HG03045 (cell line): Measurements from ENCODE around the gene EMSY.

Source experiments
- ATAC-seq: cut with Tn5 transposase; IDR thresholded peaks from one replicate; pipeline ENCODE4 v1.9.1; 2021; ENCODE audit warnings: mild to moderate bottlenecking, moderate library complexity; ENCODE audit not compliant: unreplicated experiment

Gene EMSY

DNA sequence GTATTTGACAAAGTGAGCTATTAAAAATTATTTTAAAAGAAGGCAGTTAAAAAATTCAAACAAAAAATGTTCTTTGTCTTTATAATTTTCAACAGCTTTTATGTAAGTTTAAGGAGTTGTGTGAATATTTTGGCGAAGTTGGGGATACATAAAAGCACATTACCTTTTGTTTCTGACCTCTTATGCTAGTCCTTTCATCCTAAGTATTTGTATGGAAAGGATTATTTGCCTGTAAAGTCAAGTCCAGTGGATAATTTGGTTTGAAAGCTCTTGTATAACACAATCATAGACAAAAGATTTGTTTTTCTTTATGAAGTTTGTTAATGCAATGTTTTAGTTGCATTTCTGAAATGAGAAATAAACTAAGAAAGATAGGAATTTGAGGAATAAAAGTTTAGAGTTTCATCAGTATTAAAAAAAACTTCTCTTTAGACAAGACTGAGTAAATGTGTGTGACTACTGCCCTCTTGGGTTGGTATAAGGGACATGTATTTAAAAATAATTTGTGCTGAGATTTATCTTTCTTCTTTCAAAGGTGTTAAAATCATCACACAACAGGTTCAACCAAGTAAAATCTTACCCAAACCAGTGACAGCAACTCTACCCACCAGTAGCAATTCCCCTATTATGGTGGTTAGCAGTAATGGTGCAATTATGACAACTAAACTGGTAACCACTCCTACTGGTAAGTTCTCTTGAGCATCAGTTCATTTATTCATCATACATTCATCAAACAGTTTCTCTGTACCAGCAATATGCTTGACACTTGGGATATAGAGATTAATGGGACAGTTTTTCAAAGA is 68.2 kb downstream of the EMSY start:
- ATAC-seq, result no peak

DNA sequence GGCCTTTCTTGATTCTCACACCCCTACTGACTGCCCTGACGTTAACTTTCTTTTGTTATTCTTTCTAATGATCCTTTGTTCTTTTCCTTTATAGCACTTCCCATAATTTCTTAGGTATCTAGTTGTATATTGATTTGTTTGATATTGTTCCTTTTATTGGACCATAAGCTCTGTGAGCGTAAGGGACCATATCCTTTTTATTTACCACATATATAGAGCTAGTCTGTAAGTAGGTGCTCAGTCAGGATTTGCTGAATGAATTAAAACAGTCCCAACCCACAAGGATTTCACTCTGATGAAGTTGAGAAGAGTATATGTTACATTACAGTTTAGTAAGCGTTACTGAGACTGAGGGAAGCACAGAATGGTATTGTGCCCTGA is 68.8 kb downstream of the EMSY start:
- no peak for ATAC-seq

DNA sequence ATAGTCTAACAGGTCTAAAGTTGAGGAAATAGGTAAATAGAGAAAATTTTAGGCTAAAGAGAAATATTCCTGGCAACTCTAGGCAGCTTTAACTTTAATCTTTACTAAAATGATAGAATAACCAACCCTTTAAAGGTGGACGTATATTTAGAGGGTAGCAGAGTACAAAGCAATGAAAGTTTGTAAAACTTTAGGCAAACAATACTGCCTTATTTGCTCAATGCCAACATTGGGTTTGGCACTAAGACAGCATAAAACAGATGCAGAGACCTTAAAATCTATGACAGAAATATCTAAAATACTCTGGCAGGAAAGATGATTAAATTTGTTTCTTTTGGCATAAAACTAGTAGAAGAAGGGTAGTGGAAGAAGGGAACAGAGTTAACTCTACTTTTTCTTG is 70.7 kb downstream of the EMSY start:
- no peak for ATAC-seq

- ATAC-seq, result no peak
Measured at GRCh38 chr11:76523147-76523546, 78.3 kb downstream of the EMSY start.

DNA sequence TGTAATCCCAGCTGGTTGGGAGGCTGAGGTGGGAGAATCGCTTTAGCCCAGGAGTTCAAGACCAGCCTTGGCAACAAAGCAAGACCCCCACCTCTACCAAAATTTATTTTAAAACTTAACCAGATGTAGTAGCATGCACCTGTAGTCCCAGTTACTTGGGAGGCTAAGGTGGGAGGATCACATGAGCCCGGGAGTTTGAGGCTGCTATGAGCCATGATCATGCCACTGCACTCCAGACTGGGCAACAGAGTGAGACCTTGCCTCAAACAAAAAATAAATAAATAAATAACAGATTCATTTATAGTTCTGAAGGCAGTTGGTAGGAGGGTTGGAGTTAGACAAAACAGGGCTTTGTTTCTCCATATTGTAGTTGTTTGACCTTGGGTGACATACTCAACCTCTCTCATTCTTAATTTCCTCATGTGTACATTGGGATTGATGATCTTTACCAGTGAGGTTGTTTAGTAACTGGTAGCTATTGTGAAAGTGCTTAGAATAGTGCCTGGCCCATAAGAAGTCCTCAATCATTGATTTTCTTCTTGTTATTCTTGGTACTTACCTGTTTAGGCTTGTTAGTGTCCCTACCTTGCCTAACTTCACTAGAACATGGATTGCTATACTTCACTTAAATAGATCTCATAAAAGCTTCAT is 79.1 kb downstream of the EMSY start:
- ATAC-seq, result no peak

DNA sequence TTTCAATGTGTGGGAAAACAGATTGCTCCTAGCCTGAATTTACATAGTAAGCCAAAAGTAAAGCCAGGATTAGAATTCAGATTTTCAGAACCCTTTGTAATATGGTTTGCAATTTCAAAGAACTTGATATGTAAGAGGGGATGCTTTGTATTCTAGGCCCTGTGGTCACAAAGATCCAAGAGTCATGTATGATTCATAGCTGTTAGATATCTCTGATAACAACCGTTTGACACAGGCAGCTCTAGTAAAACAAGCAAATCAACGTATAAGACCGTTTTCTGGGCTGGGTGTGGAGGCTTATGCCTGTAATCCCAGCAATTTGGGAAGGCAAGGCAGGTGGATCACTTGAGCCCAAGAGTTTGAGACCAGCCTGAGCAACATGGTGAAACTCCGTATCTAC is 79.6 kb downstream of the EMSY start:
- no peak for ATAC-seq

- ATAC-seq, result no peak
Measured at GRCh38 chr11:76524919-76525318, 80.1 kb downstream of the EMSY start.

GRCh38 chr11:76526878-76527277 is 82.1 kb downstream of the EMSY start:
- ATAC-seq, result no peak

DNA sequence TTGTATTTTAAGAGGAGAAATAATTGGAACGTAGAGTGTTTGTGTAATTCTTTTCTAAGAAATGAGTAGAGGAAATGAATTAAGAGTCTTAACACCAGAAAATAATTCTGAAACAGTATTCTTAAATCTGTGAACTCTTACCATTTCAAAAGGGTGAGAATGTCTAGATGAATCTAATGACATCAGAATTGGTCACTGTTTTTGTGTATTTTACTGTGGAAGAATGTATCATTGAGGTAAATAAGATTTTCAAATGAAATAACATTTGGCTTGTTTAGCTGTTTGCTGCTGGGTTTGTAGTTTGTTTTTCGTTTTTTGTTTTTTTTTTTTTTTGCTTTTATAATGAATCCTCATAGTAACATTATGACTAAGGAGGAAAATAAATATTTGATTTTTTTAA is 97.6 kb downstream of the EMSY start:
- ATAC-seq, result no peak

- ATAC-seq, result no peak
Measured at GRCh38 chr11:76543006-76543703, 98.3 kb downstream of the EMSY start.

- no peak for ATAC-seq
Measured at GRCh38 chr11:76550781-76551180, 106.0 kb downstream of the EMSY start.

DNA sequence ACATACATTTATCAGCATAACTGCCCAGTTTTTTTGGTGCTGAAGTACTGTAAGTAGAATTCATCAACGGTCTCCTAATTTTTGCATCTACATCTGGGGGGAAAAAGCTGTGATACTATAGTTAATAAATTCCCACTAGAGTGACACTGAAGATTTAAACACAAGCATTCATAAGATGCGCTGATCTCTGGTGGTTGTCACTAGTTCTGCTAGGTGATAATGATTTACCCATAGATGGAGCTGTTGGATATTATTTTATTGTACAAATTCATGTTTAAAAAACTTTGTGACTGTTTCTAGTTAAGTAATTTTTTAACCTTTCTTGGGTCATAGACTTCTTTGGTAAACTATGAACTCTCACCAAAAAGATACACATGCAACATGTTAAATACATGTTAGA is 106.6 kb downstream of the EMSY start:
- ATAC-seq, result no peak

GRCh38 chr11:76552987-76553386 is 108.2 kb downstream of the EMSY start:
- no peak for ATAC-seq

GRCh38 chr11:76553554-76554476 is 109.0 kb downstream of the EMSY start:
- ATAC-seq, result no peak

DNA sequence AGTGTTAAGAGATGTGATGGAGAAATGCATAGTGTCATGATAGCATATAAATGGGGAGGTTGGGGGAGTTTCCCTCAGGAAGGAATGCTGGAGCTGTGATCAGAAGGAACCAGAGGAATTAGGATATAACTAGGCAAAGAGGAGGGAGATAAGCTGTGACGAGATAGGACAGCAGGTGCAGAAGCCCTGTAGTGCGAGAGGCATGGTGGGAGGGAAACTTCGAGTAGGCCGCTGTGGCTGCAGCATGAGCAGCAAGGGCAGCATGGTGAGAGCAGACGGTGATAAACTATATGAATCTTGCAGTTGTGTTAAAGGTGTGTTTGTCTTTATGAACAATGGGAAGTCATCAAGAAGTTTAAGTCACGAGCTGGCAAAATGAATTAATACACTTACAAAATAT is 109.9 kb downstream of the EMSY start:
- ATAC-seq, result no peak

- ATAC-seq, result no peak
Measured at GRCh38 chr11:76557466-76557865, 112.6 kb downstream of the EMSY start.

DNA sequence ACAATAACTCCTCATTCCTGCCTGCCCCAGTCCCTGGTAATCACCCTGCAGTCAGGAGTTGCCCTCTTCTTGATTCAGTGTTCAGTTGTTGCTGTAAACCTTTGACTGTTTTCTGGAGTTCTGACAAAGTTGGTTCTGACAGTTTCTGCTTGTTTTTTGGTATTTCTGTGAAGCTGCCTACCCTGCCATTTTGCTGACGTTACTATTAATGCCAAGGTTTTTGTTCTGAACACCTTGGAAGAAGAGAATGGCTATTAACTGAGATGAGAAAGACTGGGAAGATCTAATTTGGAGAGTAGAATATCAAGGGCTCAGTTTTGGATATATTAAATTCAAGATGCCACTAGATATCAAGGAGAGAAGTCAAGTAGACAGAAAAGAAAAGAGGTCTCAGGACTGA is 113.7 kb downstream of the EMSY start:
- ATAC-seq, result no peak

DNA sequence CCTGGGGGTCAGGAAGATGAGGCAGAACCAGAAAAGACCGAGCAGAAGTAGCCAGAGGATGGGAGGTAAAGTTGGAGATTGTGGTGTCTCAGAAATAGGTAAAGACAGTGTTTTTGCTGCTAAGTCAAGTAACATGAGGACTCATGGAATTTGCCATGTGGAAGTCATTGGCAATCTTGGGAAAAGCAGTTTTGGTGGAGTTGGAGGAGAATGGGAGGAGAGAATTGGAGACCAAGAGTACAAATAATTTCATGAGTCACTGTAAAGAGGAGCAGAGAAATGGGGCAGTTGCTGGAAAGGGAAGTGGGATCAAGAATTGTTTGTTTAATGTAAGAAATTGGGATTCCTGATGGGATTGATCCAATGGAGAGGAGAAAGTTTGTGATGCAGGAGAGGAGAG is 114.1 kb downstream of the EMSY start:
- ATAC-seq, result no peak

DNA sequence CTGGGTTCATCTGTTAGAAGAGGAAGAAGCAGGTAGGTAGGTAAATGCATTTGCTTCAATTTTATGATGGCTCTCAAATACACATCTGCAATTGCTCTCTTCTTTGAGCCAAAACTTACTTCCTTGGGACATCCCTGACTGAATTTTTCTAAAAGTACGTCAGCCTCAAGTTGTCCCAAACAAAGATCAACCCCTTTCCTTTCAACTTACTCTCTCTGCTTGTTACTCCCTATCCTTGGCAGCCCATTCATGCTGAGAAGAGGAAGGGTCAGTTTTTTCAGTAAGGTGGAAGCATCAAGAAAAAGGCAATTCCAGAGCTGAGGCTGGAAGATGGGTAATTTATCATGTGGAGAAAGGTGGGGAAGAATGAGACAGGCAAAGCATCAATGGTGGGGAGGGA is 114.5 kb downstream of the EMSY start:
- no peak for ATAC-seq

DNA sequence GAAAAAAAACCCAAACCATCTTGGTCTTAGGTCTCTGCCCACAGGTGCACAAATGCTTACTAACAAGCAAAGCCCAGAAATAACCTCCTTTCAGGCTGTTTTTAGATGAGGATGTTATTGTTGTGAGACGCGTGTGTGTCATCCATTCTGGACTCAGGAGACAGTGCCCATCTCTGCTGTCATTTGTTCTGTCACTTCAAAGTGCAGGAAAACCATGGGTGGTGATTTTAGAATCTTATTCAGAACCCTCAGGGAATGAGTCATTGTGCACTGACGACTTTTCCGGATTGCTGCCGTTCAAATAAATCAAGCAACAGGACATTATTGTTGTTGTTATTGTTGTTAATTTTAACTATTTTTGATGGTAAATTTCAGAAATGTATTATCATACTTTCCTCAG is 115.4 kb downstream of the EMSY start:
- ATAC-seq, result no peak

- ATAC-seq, result no peak
Measured at GRCh38 chr11:76561245-76561644, 116.4 kb downstream of the EMSY start.
